Measurements from ENCODE around the gene RNLS.

Gene RNLS

DNA sequence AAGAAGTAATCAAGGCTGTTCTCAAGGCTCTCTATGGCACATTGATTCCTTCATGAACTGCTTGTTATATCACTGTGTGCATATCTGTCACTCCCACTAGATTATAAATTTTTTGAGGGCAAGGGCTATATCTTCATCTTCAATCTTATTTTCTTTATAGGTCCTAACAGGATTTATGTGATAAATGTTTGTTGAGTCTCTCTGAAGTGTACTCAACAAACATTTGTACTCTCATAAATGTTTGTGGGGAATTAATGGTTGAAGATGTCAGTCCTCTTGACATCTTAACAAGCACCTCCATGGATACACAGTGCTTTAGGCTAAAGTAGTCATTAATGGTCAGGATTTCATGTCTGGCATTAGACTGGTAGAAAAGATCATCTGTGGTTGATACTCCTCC, 143.2 kb downstream of the RNLS start:
- in situ Hi-C loops (cut with MboI; ENCODE audit: low sequenced_read_pairs, unreplicated experiment): no loop called here

DNA sequence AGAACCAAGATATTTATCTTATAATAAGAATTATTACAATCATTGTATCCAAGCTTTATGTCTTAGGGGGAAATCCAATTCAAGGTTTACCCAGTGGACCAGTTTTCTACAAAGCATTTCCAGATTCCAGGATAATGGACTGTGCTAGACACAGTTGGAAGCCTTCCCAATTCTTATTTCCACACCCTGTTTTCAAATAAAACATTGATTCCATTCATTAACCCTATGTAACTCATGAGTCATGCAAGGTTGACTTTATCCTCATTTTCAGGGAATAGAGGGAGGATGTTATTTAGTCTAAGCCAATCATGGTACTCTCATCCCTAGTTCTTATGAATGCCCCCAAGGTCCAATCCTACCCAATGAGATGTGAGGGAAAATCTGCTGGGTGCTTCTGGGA, 145.7 kb downstream of the RNLS start:
- in situ Hi-C loops (cut with MboI; ENCODE audit: low sequenced_read_pairs, unreplicated experiment): no loop called here
- no peak for DNase-seq (ENCODE audit: low spot score)
- TF ChIP-seq, protein P1, sequence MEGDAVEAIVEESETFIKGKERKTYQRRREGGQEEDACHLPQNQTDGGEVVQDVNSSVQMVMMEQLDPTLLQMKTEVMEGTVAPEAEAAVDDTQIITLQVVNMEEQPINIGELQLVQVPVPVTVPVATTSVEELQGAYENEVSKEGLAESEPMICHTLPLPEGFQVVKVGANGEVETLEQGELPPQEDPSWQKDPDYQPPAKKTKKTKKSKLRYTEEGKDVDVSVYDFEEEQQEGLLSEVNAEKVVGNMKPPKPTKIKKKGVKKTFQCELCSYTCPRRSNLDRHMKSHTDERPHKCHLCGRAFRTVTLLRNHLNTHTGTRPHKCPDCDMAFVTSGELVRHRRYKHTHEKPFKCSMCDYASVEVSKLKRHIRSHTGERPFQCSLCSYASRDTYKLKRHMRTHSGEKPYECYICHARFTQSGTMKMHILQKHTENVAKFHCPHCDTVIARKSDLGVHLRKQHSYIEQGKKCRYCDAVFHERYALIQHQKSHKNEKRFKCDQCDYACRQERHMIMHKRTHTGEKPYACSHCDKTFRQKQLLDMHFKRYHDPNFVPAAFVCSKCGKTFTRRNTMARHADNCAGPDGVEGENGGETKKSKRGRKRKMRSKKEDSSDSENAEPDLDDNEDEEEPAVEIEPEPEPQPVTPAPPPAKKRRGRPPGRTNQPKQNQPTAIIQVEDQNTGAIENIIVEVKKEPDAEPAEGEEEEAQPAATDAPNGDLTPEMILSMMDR (IDR thresholded peaks at IDR 0.05; ENCODE audit: borderline replicate concordance, control extremely low read depth, extremely low read depth, insufficient read depth, missing control alignments): no peak

More for the DNA sequence above, 143.2 kb downstream of the RNLS start:
- DNase-seq (ENCODE audit: low spot score): no peak
- TF ChIP-seq, protein P1 (IDR thresholded peaks at IDR 0.05; ENCODE audit: borderline replicate concordance, control extremely low read depth, extremely low read depth, insufficient read depth, missing control alignments): no peak

DNA sequence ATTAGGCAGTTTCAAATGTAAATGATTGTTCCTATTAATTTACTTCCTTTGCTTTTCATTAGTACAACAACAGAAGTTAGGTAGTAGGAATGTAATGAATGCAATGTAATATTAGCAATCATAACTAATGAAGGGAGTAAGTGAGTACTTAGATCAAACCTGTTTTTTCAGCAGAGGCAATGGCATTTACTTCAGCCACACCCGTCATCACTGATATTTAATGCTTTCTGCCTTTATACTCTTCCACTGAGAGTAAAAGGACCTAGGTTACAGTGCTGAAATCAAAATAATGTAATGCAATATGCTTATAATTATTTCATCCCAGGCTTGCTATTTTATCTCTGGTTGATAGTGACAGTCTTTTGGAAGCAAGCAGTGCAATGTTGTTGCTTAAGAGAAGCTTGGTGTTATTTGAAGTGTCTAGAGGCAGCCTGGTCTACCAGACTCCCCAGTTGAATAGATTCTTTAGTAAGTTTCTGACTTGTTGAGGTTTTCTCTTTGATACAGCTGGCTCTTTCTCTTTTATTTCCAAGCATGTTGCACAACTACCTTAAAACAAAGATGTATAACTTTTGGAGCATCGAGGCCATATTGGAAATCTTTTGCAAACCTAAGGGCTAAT, 149.4 kb downstream of the RNLS start:
- in situ Hi-C loops (cut with MboI; ENCODE audit: low sequenced_read_pairs, unreplicated experiment): no loop called here
- TF ChIP-seq, protein P1 (IDR thresholded peaks at IDR 0.05; ENCODE audit: borderline replicate concordance, control extremely low read depth, extremely low read depth, insufficient read depth, missing control alignments): no peak
- DNase-seq (ENCODE audit: low spot score): no peak

DNA sequence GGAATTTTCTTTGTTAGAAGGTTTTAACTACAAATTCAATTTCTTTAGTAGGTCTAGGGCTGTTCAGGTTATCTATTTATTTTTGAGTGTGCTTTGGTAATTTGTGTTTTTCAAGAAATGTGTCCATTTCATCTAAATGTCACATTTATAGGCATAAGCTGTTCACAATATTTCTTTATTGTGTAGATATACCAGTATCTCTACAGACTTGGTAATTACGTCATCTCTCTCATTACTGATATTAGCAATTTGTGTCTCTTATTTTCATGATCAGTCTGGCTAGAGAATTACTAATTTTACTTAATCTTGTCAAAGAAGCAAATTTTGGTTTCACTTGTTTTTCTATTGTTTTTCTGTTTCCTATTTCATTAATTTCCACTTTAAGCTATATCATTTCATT, 152.0 kb downstream of the RNLS start:
- DNase-seq (ENCODE audit: low spot score): no peak
- in situ Hi-C loops (cut with MboI; ENCODE audit: low sequenced_read_pairs, unreplicated experiment): no loop called here
- TF ChIP-seq, protein P1 (IDR thresholded peaks at IDR 0.05; ENCODE audit: borderline replicate concordance, control extremely low read depth, extremely low read depth, insufficient read depth, missing control alignments): no peak

DNA sequence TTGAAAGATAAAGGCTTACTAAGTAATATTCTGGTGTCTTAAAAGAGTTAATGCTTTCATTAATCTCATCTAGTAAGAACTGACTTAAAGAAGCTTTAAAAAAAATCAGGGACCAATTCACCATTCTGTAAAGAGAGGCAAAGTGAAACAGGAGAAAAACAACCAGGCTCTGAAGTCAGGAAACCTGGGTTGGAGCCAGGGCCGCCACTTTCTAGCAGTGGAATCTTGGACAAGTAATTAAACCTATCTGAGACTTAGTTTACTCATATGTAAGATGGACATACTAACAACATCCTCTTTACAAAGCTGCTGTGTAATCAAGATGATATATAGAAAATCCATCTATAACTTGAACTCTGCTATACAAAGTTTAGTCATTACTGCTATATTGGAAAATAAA, 154.1 kb downstream of the RNLS start:
- DNase-seq (ENCODE audit: low spot score): no peak
- TF ChIP-seq, protein P1 (IDR thresholded peaks at IDR 0.05; ENCODE audit: borderline replicate concordance, control extremely low read depth, extremely low read depth, insufficient read depth, missing control alignments): no peak
- in situ Hi-C loops (cut with MboI; ENCODE audit: low sequenced_read_pairs, unreplicated experiment): no loop called here

DNA sequence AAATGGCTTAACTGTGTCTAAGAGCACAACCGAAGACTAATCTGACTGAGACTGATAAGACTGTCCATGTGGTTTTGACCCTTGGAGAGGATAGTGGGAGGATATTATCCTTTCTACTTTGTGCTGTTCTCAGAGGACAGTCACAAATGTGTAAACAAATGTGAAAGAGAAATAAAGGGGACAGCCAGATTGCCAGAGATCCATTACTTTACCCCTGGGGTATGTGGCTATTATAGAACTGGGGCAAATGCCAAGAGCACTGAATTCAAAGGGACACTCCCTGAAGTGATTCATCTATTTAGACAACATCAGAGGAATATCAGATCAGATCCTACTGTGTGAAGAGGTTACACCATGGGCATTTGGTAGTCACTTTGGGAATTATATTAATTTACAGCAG, 154.7 kb downstream of the RNLS start:
- in situ Hi-C loops (cut with MboI; ENCODE audit: low sequenced_read_pairs, unreplicated experiment): no loop called here
- TF ChIP-seq, protein P1 (IDR thresholded peaks at IDR 0.05; ENCODE audit: borderline replicate concordance, control extremely low read depth, extremely low read depth, insufficient read depth, missing control alignments): no peak
- DNase-seq (ENCODE audit: low spot score): no peak
